Measurements from ENCODE around the gene DDB1. TPM values are rescaled to one million over a fixed set of nuclear protein-coding genes. Genes with fewer than 3 reads are reported as not detected.
A peak's percentile ranks its signal among the peaks of the same experiment; 100 is the strongest.

The DDB1 gene
- total RNA-seq, 2 experiments from 2014 or later, result 189 to 258 TPM

- peaks cover 4% of the 10 kb centered on the region for H3K4me1 Mint-ChIP-seq
- ATAC-seq, result no peak
- H3K4me3 Mint-ChIP-seq, result no peak overlapping the region
- DNase-seq, result no peak
- no peaks in the 10 kb centered on the region for H3K27me3 Mint-ChIP-seq
- CTCF ChIA-PET, result interaction anchor here (0.5 to 3.2 kb wide), 5 partner anchors 10 to 447 kb away, joined by 3 to 10 read pairs (median 3); no protein-coding TSS in a partner anchor
- H3K9me3 Mint-ChIP-seq (ENCODE audit: low read depth), result no peaks in the 10 kb centered on the region
- H3K36me3 Mint-ChIP-seq, result no peaks in the 10 kb centered on the region
- H3K27ac Mint-ChIP-seq, result no peak overlapping the region
Observed at GRCh38 chr11:61278001-61278470, 54.9 kb downstream of the DDB1 start.

DNA sequence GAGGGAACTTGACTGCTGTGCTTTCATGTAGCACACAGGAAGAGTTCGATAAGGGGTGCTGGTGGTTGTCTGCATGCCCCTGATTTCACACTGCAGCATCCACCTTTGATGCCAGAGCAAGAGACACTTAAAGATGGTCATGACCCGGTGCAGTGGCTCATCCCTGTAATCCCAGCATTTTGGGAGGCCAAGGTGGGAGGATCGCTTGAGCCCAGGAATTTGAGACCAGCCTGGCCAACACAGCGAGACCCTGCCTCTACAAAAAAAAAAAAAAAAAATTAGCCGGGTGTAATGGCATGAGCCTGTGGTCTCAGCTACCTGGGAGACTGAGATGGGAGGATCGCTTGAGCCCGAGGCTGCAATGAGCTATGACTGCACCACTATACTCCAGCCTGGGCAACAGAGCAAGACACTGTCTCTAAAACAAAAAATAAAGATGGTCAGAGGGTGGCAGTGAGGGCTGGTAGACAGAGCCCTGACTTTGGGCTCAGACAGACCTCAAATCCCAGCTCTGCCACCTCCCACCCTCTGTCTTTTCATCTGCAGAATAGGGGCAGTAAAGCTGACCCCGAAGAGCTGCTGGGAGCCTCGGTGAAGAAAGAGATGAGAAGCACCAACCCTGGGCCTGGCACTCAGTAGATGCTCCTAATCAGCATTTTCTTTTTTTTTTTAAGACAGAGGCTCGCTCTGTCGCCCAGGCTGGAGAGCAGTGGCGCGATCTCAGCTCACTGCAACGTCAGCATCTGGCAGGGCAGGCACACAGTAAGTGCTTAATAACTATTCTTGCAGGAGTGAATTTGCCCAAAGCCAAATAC lies 55.5 kb downstream of the DDB1 start:
- H3K36me3 Mint-ChIP-seq, result no peaks in the 10 kb centered on the region
- no peaks in the 10 kb centered on the region for H3K27me3 Mint-ChIP-seq
- no peaks in the 10 kb centered on the region for H3K9me3 Mint-ChIP-seq (ENCODE audit: low read depth)
- no peak overlapping the region for H3K27ac Mint-ChIP-seq
- H3K4me1 Mint-ChIP-seq, result peaks cover 4% of the 10 kb centered on the region
- DNase-seq (no peak), ATAC-seq (no peak)
- H3K4me3 Mint-ChIP-seq, result no peak overlapping the region
- CTCF ChIA-PET, result interaction anchor here (0.5 to 3.2 kb wide), 5 partner anchors 10 to 279 kb away, joined by 3 to 10 read pairs (median 3); no protein-coding TSS in a partner anchor

DNA sequence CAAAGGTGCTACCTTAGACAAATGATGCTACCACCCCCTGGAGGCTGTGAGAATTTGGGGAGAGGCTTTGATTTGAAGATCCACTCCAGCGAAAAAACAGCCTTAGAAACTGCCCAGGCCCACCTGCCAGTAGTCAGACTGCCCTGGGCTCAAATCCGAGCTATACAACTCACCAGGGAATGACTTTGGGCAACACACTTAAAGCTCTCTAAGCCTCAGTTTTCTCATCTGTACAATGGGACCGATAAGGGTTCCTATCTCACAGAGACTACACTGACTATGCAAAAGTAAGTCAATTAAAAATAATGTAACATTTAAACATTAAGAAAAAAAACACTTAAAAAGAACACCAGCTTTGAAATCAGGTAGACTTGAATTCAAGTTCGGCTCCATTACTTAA lies 57.7 kb downstream of the DDB1 start:
- Mint-ChIP-seq H3K4me1 (peaks cover 13% of the 10 kb centered on the region), H3K27me3 (no peaks in the 10 kb centered on the region), H3K27ac (no peak overlapping the region), H3K9me3 (ENCODE audit: low read depth) (no peaks in the 10 kb centered on the region), H3K4me3 (no peak overlapping the region), H3K36me3 (no peaks in the 10 kb centered on the region)
- ATAC-seq (no peak), DNase-seq (no peak)
- CTCF ChIA-PET, result interaction anchor here (3.2 kb wide), 1 partner anchor 21 kb away, joined by 10 read pairs; no protein-coding TSS in a partner anchor

DNA sequence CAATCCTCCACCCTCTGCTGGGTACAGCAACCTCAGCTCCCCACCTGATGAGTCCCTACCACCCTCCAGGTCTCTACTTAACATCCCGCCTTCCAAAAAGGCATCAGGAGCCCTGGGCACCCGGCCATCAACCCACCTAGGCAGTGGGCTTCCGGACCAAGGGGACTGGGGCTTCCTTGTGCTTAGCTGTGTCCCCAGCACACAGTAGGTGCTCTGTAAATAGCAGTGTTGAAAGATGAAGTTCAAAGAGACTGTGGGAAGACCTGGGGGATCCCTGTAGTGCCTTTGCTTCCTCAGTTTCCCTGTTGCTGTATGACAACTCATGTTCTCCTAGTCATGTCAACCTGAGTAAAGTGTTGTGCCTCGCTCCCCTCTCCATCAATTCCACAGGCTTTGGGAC lies 58.8 kb downstream of the DDB1 start:
- Mint-ChIP-seq H3K4me1 (peaks cover 17% of the 10 kb centered on the region), H3K4me3 (no peak overlapping the region), H3K9me3 (ENCODE audit: low read depth) (no peaks in the 10 kb centered on the region), H3K27me3 (no peaks in the 10 kb centered on the region), H3K36me3 (no peaks in the 10 kb centered on the region), H3K27ac (no peak overlapping the region)
- DNase-seq (no peak), ATAC-seq (no peak)
- CTCF ChIA-PET, result interaction anchor here (0.8 to 1.4 kb wide), 2 partner anchors 20 to 62 kb away, joined by 3 to 4 read pairs; partner anchors contain the start of gene VWCE

DNA sequence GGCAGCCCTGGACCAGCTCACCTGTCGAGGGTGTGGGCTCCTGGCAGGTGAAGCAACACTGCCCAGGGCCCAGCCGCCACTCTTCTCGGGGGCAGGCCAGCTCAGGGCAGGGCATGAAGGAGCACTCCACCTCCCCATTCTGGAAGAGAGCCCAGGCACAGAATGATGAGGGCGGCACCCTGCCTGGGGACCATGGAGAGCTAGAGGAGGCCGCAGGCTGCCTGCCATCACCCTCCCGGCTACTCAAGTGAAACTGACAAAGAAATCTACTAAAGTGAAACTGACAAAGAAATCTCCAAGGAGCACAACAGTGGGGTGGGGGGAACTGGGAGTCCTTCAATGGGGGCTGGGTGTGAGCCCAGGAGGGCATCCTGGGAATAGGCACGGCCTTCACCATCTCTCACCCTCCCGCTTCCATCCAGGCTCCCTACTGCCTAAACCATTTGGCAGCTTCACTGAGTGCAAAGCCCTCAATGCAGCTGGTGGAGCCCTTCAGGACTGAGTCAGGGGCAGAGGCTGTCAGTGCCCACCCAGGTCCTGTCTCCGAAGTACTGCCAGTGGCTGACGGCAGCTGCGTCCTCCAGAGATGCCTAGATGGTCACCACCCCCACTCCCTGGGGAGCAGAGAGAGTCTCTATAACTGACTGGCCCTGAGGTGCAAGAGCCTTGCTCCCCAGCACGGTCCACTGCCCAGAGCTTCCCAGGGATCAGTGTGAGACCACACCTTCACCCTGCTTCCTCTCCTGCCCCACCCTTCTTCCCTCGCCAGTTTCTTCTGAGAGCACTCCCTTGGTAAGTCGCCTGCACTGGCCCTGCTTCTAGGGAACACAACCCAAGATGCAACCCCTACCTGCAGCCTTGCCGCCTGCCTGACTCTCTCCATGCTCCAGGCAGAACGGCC lies 59.5 kb downstream of the DDB1 start:
- Mint-ChIP-seq H3K9me3 (ENCODE audit: low read depth) (no peaks in the 10 kb centered on the region), H3K27me3 (no peaks in the 10 kb centered on the region), H3K4me3 (no peak overlapping the region), H3K4me1 (peaks cover 17% of the 10 kb centered on the region), H3K36me3 (no peaks in the 10 kb centered on the region), H3K27ac (no peak overlapping the region)
- CTCF ChIA-PET, result interaction anchor here (0.8 to 1.4 kb wide), 2 partner anchors 21 to 63 kb away, joined by 3 to 4 read pairs; partner anchors contain the start of gene VWCE
- ATAC-seq (no peak), DNase-seq (no peak)

DNA sequence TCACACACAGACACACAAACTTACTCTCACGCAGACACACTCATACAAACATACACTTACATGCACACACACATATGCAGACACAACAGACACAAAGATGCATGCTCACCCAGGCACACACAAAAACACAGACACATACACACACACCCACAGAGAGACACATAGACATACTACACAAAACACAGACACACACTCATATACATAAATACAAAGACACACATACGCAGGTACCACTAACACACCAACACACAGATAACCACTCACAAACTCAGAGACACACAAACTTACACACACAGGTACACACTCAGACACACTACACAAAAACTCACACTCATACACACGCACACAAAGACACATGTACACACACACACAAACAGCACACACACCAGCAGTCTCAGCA lies 60.2 kb downstream of the DDB1 start:
- CTCF ChIA-PET, result interaction anchor here (1.4 kb wide), 1 partner anchor 22 kb away, joined by 4 read pairs; the partner anchor contains the start of gene VWCE
- Mint-ChIP-seq H3K36me3 (no peaks in the 10 kb centered on the region), H3K27ac (no peak overlapping the region), H3K9me3 (ENCODE audit: low read depth) (no peaks in the 10 kb centered on the region), H3K27me3 (no peaks in the 10 kb centered on the region), H3K4me3 (no peak overlapping the region), H3K4me1 (peaks cover 13% of the 10 kb centered on the region)
- no peak for DNase-seq
- ATAC-seq, result no peak

DNA sequence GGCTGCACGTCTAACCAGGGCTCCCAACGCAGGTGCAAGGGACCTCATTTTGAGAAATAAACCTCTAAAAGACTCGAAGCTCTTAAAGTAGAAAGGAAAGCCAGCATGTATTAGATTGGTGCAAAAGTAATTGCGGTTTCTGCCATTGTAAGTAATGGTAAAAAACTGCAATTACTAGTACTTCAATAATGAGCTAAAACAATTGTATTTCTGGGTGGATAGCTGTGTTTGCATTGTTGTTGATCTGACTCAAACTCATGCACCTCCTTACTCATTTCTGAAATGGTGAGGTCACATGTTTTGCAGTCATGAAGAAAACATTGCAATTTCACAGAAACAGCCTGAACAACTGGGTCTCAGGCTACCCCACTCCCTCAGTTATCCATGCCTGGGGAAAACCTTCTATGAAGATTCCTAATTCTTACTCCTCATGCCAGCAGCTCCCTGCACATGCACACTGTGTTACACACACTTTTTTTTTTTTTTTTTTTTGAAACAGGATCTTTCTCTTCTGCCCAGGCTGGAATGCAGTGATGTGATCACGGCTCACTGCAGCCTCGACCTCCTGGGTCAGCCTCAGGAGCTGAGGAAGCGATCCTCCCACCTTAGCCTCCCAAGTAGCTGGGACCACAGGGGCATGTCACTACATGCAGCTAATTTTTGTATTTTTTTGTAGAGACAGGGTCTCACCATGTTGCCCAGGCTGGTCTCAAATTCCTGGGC lies 62.4 kb downstream of the DDB1 start:
- H3K9me3 Mint-ChIP-seq (ENCODE audit: low read depth), result no peaks in the 10 kb centered on the region
- H3K27me3 Mint-ChIP-seq, result no peaks in the 10 kb centered on the region
- DNase-seq (no peak), ATAC-seq (peak; percentile 72)
- peak overlapping the region; percentile 56 for H3K27ac Mint-ChIP-seq
- H3K4me3 Mint-ChIP-seq, result no peak overlapping the region
- no peaks in the 10 kb centered on the region for H3K36me3 Mint-ChIP-seq
- H3K4me1 Mint-ChIP-seq, result peaks cover 13% of the 10 kb centered on the region
- CTCF ChIA-PET, result interaction anchor here (0.7 to 2.0 kb wide), 7 partner anchors 10 to 352 kb away, joined by 3 to 9 read pairs (median 4); partner anchors contain the start of gene VWCE

DNA sequence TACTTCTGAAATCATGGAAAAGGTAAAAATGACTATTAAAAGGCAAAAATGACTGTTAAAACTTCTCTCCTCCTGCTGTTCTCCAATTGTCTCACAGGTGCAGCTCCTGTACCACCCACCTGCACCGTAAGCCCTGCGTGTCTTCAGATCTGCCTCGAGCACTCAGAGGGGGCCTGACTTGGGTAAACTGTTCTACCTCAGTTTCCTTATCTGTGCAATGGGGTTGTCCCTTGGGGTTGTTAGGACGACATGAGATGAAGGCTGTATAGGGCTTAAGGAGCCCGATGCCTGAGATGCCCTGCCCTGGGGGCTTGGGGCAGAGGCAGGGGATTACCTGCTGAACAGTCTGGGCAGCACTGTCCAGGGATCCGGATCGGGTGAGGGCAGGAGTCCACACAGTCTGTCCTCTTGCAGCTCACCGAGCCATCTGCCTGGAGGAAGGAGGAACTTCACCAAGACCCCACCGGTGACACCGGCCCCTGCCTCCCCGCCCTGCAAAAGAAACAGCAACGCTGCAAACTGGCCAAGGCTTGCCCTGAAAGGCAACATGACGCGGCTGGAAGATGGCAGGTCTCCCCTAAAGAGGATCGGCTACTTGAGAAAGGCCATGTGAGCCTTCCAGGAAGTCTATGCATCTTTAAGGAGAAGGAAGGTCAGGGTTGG lies 64.2 kb downstream of the DDB1 start:
- Mint-ChIP-seq H3K4me1 (peaks cover 13% of the 10 kb centered on the region), H3K36me3 (no peaks in the 10 kb centered on the region)
- CTCF ChIA-PET, result interaction anchor here (0.7 to 2.6 kb wide), 2 partner anchors 15 to 132 kb away, joined by 3 to 8 read pairs; no protein-coding TSS in a partner anchor

DNA sequence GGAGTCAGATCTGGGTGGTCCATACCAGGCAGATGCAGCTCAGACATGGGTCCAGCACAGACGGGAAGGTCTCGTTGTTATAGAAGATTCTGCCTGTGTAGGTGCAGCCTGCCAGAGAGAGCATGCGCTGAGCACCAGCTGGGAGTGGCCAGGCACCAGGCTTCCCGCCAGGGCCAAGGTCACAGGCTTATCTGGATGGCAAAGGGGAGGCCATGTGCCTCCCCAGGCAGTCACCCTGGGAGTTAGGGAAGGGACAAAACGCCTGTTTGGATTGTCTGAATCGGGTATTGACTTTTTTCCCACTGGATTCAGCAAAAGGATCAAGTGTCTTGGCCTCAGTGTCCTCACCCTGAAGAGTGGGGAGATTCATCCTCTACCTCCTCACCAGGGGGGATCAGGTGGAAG lies 65.5 kb downstream of the DDB1 start:
- DNase-seq (no peak), ATAC-seq (no peak)
- H3K27me3 Mint-ChIP-seq, result no peaks in the 10 kb centered on the region
- CTCF ChIA-PET, result interaction anchor here (2.6 kb wide), 1 partner anchor 13 kb away, joined by 8 read pairs; no protein-coding TSS in a partner anchor
- no peaks in the 10 kb centered on the region for H3K9me3 Mint-ChIP-seq (ENCODE audit: low read depth)
- H3K4me1 Mint-ChIP-seq, result peaks cover 13% of the 10 kb centered on the region
- no peak overlapping the region for H3K27ac Mint-ChIP-seq
- no peaks in the 10 kb centered on the region for H3K36me3 Mint-ChIP-seq
- no peak overlapping the region for H3K4me3 Mint-ChIP-seq

More for the DNA sequence above, 64.2 kb downstream of the DDB1 start:
- H3K27me3 Mint-ChIP-seq, result no peaks in the 10 kb centered on the region
- DNase-seq (no peak), ATAC-seq (no peak)
- no peak overlapping the region for H3K4me3 Mint-ChIP-seq
- no peak overlapping the region for H3K27ac Mint-ChIP-seq
- H3K9me3 Mint-ChIP-seq (ENCODE audit: low read depth), result no peaks in the 10 kb centered on the region

GRCh38 chr11:61266602-61267001 lies 66.3 kb downstream of the DDB1 start:
- ATAC-seq (no peak), DNase-seq (no peak)
- H3K36me3 Mint-ChIP-seq, result no peaks in the 10 kb centered on the region
- no peak overlapping the region for H3K4me3 Mint-ChIP-seq
- CTCF ChIA-PET, result interaction anchor here (1.3 to 2.6 kb wide), 3 partner anchors 13 to 250 kb away, joined by 3 to 8 read pairs (median 3); no protein-coding TSS in a partner anchor
- no peak overlapping the region for H3K27ac Mint-ChIP-seq
- no peaks in the 10 kb centered on the region for H3K27me3 Mint-ChIP-seq
- H3K9me3 Mint-ChIP-seq (ENCODE audit: low read depth), result no peaks in the 10 kb centered on the region
- H3K4me1 Mint-ChIP-seq, result peaks cover 13% of the 10 kb centered on the region

DNA sequence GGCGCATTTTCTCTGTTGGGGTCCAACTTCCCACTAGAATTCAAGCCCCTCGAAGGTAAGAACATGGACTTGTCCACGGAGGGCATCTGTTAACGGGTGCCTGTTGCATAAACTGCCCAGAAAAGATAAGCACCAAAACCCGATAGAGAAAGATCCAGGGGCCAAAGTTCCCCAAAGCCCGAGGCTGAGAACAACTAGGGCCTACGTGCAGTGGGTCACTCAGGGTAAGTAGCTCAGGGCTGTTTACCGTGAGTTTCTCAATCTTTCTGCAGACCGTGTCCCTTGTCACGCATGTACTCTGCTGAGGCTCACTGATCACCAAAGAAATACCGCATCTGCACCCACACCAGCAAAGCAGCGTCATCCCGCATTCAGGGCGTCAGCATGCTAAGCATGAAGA lies 67.5 kb downstream of the DDB1 start:
- Mint-ChIP-seq H3K9me3 (ENCODE audit: low read depth) (no peaks in the 10 kb centered on the region), H3K4me1 (peaks cover 6% of the 10 kb centered on the region), H3K27me3 (no peaks in the 10 kb centered on the region), H3K4me3 (no peak overlapping the region), H3K36me3 (no peaks in the 10 kb centered on the region), H3K27ac (no peak overlapping the region)
- no peak for DNase-seq
- CTCF ChIA-PET, result interaction anchor here (0.7 to 1.5 kb wide), 3 partner anchors 23 to 251 kb away, joined by 3 read pairs; no protein-coding TSS in a partner anchor
- ATAC-seq, result no peak

DNA sequence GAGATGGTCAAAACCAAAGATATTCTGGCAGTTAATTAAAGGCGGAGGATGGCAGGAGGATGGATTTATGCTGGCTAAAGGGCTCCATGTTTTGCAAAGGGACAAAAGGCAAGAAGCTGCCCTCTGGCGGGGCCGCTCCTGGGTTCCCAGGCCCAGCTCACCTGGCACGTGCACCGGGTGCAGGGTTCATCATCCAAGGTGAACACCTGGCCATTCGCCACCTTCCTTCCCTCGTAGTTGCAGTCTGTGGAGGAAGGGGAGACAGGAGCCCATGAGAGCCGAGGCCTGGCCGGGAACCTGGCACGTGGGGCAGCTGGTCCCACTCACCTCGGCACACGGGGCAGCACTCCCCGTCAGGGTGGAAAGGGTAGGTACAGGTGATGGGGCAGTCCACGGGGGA lies 68.1 kb downstream of the DDB1 start:
- Mint-ChIP-seq H3K36me3 (no peaks in the 10 kb centered on the region), H3K9me3 (ENCODE audit: low read depth) (no peaks in the 10 kb centered on the region), H3K27ac (no peak overlapping the region), H3K4me3 (no peak overlapping the region), H3K4me1 (peaks cover 2% of the 10 kb centered on the region), H3K27me3 (no peaks in the 10 kb centered on the region)
- ATAC-seq, result no peak
- CTCF ChIA-PET, result interaction anchor here (1.4 to 1.5 kb wide), 2 partner anchors 10 to 32 kb away, joined by 3 to 6 read pairs; no protein-coding TSS in a partner anchor
- DNase-seq, result no peak

All from activated CD8-positive, alpha-beta memory T cell treated with anti-CD3 and anti-CD28 coated beads, Interleukin-2, amount 10 ng/mL, durations not matched to agents 7 days and 5 days (primary cell).